Inferior parietal cortex (tissue), 1 donor: ENCODE measurements around the gene LY9.
"Not testable (repeated sequence)": the region's sequence is repeated elsewhere in the genome, so short reads cannot be mapped to it uniquely, and the experiment has no call there.

Experiments used
- DNase-seq: peaks from one replicate; pipeline ENCODE4 v3.0.0-alpha.2; 2016; ENCODE audit errors: extremely low spot score

The LY9 gene

DNA sequence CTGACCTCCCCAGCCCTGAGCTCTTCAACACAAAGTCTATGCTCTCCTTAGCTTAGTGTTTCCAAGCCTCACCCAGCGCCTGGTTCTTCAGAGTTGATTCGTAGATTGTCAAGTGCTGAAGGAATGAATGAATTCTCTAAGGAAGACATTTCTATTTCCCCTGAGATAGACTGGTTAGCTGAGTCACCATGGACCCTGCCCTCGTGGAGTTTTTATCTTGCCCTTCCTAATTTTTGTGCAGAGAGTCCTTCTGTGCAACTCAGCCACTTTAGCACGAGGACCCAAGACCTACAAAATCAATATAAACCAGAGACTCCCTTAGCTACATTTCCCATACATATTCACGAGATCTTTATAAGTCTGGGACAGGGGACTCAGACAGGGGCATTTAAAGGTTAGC is 69.4 kb downstream of the LY9 start:
- no peak for DNase-seq

DNA sequence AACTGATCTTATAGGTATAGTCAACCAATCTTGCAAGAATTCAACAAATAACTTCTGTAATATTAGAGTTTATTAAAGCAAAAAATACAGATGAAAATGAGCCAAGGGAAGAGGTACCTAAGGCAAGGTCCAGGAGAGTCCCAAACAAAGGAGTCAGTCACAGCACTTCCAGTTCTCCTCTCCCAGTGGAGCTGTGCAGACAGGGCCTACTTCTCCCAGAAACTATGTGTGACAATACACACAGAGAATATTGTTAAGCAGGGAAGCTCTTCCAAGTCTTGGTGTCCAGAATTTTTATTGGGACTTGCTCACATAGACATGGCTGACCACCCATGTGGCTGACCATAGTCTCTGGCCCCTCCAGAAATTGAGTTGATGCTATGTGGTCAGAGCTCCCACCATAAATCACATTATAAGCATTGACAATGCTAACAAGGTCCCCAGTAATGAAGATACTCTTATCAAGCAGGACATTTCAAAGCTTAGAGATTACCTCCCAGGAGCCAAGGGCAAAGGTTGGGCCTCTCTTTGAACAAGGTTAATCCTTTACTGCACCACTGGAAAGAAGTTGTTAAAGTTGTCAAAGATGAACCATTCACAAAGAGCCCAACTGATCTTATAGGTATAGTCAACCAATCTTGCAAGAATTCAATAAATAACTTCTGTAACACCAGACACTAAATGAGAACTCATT is 70.2 kb downstream of the LY9 start:
- no peak for DNase-seq

DNA sequence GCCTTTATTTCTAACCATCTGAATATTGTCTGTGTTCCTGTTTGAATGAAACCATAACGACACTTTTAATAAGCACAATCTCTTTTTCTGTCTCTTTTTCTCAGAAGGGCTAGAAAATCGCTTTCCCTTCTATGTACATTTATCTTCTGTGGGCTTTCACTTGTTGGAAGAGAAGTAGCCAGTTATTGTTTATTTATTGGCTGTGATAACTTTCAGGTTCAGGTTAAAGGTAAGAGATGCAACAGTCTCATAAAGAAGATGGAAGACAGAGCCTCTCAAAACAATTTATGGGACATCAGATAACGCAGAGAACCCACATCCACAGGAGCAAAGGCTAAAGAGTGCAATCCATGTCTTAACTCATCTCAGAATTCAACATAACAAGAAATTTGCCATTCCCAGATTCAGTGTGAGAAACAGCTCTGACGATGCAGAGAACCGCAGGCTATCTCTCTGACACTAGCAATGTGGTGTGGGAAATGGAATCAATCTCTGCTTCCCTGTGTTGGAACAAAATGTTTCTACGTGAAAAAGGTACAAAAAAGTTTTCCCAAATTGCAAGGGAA is 70.8 kb downstream of the LY9 start:
- DNase-seq: no peak

DNA sequence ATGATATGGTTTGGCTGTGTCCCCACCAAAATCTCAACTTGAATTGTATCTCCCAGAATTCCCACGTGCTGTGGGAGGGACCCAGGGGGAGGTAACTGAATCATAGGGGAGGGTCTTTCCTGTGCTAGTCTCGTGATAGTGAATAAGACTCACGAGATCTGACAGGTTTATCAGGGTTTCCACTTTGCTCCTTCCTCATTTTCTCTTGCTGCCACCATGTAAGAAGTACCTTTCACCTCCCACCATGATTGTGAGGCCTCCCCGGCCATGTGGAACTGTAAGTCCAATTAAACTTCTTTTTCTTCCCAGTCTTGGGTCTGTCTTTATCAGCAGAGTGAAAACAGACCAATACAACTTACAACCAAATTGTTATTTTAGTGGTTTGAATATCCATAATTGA is 71.7 kb downstream of the LY9 start:
- DNase-seq: not testable (repeated sequence)

DNA sequence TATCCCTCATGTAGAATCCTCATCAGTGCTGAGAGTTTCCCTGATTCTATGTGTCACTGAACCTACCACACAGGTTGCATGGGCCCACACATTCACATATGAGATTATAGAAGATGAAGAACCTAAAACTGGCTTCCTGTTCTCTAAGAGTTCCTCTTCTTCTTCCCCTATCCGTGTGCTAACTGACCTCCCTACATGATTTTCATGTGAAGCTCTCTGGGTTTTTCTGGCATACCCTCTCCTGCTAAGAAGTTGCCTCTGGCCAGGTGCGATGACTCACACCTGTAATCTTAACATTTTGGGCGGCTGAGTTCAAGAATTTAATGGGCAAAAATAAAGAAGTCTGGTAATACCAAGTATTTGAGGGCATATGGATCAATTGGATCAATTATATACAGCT is 72.2 kb downstream of the LY9 start:
- no peak for DNase-seq

DNA sequence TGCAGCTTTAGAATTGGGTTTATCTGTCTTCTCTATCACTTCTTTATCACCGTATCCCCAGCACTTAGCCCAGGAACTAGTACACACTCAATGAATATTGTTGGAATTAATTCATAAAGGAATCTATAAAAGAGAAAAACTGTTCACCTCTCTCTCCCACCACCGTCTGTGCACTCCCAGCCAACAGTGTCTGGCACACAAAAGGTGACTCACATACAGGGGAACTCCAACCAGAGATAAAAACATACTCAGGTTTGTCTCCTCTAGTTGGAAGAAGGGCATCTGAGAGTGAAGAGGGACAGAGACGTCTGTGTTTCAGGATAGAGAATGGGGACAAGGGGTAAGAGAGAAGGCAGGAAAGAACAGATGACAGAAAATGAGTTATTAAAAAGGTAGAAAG is 79.0 kb downstream of the LY9 start:
- no peak for DNase-seq

DNA sequence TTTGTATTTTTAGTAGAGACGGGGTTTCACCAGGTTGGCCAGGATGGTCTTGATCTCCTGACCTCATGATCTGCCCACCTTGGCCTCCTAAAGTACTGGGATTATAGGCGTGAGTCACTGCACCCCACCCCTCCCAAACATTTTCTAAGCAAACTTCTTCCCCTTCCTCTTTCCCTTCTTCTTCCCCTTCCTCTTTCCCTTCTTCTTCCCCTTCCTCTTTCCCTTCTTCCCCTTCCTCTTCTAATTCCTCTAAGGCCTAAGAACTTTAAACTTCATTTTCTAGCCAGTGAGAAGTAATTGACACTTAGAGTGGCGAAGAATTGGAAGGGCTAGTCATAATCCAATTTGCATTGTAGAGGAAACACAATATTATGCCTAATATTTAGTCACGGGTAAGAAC is 79.6 kb downstream of the LY9 start:
- not testable (repeated sequence) for DNase-seq

DNA sequence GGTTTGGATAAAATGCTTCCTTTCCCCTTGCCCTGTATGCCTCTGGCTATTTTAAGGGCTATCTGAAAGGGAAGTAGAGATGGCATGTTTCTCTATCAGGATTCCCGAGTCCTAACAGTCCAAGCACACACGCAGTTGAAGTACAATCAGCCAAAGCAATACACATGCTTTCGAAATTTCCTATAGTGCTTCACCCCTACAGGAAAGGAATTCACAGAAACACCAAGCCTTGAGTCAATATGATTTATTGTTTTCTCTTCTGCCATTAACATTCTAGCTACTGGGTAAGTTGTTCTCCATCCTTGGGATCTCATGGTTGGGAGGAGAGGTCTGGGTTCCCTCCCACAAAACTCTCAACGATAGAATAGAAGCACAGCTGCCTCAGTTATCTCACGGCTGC is 80.3 kb downstream of the LY9 start:
- no peak for DNase-seq

DNA sequence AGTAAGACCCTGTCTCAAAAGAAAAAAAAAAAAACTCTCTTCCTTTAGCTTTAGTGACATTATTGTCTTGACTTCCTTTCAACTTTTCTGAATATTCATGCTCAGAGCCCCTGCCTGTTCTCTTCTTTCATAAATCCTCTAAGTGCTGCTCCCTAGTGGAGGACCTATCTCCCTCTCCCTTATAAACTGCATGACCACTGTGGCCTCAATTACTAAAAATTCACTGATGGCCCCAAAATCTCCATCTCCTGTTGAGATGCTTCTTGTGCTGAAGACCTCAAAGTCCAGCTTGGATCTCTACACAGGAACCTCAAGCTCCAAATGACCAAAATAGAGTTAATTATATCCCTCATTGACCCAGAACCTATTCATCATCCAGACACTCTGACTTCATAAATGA is 81.2 kb downstream of the LY9 start:
- no peak for DNase-seq
